SH-SY5Y (cell line): ENCODE measurements around the gene DNAJC2.

Source experiments
- GATA2 ChIP-seq: IDR thresholded peaks from 2 replicates; pipeline ENCODE4 v1.6.1; 2011; ENCODE audit warnings: mild to moderate bottlenecking, low read depth, low read length
- GATA3 ChIP-seq: IDR thresholded peaks from 2 replicates; pipeline ENCODE4 v1.6.1; 2011; ENCODE audit warnings: low read depth, mild to moderate bottlenecking, low read length, moderate library complexity

DNA sequence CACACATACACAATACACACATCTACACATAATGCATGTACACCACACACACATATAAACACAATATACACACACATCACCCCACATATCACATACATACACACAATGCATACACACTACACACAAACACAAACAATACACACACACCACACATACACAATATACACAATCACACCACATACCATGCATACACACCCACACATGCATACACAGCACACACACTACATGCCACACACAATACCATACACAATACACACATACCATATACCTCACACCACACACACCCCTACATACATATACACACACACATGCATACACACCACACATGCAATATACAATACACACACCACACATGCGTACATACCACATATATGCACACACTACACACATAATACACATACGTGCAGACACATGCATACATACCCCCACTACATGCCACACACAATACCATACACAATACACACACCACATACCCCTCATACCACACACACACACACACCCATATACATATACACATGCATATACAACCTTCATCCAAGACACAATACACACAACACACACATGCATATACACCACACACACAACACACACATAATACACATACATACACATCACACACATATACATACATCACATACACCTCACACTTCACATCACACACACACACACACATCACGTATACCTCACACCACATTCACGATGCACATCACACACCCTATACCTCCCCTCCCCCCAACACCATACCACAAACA is 36.9 kb upstream of the DNAJC2 start:
- TF ChIP-seq GATA3 (no peak), GATA2 (no peak)
